WTC11 (cell line): ENCODE measurements around the gene NAV2.

Source experiments
- FOXJ3 ChIP-seq: sonication (generic); formaldehyde crosslinking; IDR thresholded peaks from 2 replicates; pipeline ENCODE4 v1.9.0; 2021; ENCODE audit warnings: missing genetic modification reagents, mild to moderate bottlenecking, borderline replicate concordance
- TF ChIP-seq, protein P1 (sequence below): fragments of 200-600 bp; IDR thresholded peaks from 2 replicates; pipeline ENCODE4 v1.8.0; 2022; ENCODE audit warnings: antibody characterized with exemption

- TF ChIP-seq, protein P1, sequence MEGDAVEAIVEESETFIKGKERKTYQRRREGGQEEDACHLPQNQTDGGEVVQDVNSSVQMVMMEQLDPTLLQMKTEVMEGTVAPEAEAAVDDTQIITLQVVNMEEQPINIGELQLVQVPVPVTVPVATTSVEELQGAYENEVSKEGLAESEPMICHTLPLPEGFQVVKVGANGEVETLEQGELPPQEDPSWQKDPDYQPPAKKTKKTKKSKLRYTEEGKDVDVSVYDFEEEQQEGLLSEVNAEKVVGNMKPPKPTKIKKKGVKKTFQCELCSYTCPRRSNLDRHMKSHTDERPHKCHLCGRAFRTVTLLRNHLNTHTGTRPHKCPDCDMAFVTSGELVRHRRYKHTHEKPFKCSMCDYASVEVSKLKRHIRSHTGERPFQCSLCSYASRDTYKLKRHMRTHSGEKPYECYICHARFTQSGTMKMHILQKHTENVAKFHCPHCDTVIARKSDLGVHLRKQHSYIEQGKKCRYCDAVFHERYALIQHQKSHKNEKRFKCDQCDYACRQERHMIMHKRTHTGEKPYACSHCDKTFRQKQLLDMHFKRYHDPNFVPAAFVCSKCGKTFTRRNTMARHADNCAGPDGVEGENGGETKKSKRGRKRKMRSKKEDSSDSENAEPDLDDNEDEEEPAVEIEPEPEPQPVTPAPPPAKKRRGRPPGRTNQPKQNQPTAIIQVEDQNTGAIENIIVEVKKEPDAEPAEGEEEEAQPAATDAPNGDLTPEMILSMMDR = no peak
- TF ChIP-seq FOXJ3 (CRISPR knock-in tag) = no peak
Observed at GRCh38 chr11:20090654-20091374, 378.2 kb downstream of the NAV2 start.
